HG03066 (cell line): Measurements from ENCODE around the gene SLC10A4.

ENCODE experiments used
- ATAC-seq: cut with Tn5 transposase; IDR thresholded peaks from one replicate; pipeline ENCODE4 v1.9.1; 2021; ENCODE audit warnings: low read depth; ENCODE audit not compliant: unreplicated experiment

SLC10A4 gene

GRCh38 chr4:48484494-48485168 lies 1.5 kb downstream of the SLC10A4 start:
- no peak for ATAC-seq

- no peak for ATAC-seq
These were observed 6.5 kb downstream of the SLC10A4 start for GRCh38 chr4:48489683-48490011.

GRCh38 chr4:48490012-48490679 lies 7.0 kb downstream of the SLC10A4 start, which contains the start of gene ZAR1:
TSS of gene ZAR1 (plus strand) at chr4:48490252. CDS start at chr4:48490292, 40 bp downstream.
- ATAC-seq: no peak

- no peak for ATAC-seq
These were observed 7.8 kb downstream of the SLC10A4 start for GRCh38 chr4:48490680-48491513.

GRCh38 chr4:48491514-48492176 lies 8.5 kb downstream of the SLC10A4 start:
- no peak for ATAC-seq

GRCh38 chr4:48493452-48494100 lies 10.4 kb downstream of the SLC10A4 start:
- ATAC-seq: no peak

- no peak for ATAC-seq
These were observed 12.8 kb downstream of the SLC10A4 start for GRCh38 chr4:48495941-48496340.

GRCh38 chr4:48498895-48499294 lies 15.8 kb downstream of the SLC10A4 start:
- no peak for ATAC-seq

GRCh38 chr4:48499551-48500066 lies 16.5 kb downstream of the SLC10A4 start:
- peak; percentile 75 for ATAC-seq

GRCh38 chr4:48503233-48504025 lies 20.3 kb downstream of the SLC10A4 start:
- no peak for ATAC-seq

GRCh38 chr4:48504026-48504330 lies 20.8 kb downstream of the SLC10A4 start:
- no peak for ATAC-seq

- no peak for ATAC-seq
These were observed 21.2 kb downstream of the SLC10A4 start for GRCh38 chr4:48504352-48504751.

GRCh38 chr4:48506716-48507115 lies 23.6 kb downstream of the SLC10A4 start:
- ATAC-seq: no peak

- no peak for ATAC-seq
These were observed 26.4 kb downstream of the SLC10A4 start for GRCh38 chr4:48509543-48509942.

GRCh38 chr4:48518143-48518542 lies 35.0 kb downstream of the SLC10A4 start:
- no peak for ATAC-seq

- no peak for ATAC-seq
These were observed 43.3 kb downstream of the SLC10A4 start for GRCh38 chr4:48526406-48526805.

GRCh38 chr4:48538358-48538757 lies 55.2 kb downstream of the SLC10A4 start:
- no peak for ATAC-seq
